GM19467 (cell line): ENCODE results near the gene RASD1.

Source experiments
- ATAC-seq: cut with Tn5 transposase; IDR thresholded peaks from one replicate; pipeline ENCODE4 v1.9.1; 2021; ENCODE audit warnings: mild to moderate bottlenecking, moderate library complexity; ENCODE audit not compliant: unreplicated experiment

Gene RASD1

DNA sequence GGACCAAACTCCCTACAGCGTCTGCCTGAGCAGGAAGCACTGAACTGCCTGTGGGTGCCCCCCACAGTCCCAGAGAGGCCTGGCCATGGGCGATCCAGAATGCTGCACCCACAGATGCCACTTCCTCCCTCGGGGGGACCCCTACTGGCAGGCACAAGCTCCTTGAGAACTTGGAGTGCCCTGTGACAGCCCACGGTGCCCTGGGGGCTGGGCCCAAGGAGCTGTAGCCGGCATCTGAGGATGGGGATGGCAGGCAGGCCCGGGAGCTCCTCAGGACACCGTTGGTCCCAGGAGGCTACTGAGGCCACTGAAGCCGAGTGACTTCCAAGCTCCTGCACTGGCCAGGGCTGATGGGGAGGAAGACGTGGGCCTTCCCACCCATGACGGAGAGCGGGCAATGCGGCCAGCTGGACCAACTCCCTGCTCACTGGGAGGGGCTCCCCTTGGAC is 15.1 kb upstream of the RASD1 start:
- no peak for ATAC-seq

DNA sequence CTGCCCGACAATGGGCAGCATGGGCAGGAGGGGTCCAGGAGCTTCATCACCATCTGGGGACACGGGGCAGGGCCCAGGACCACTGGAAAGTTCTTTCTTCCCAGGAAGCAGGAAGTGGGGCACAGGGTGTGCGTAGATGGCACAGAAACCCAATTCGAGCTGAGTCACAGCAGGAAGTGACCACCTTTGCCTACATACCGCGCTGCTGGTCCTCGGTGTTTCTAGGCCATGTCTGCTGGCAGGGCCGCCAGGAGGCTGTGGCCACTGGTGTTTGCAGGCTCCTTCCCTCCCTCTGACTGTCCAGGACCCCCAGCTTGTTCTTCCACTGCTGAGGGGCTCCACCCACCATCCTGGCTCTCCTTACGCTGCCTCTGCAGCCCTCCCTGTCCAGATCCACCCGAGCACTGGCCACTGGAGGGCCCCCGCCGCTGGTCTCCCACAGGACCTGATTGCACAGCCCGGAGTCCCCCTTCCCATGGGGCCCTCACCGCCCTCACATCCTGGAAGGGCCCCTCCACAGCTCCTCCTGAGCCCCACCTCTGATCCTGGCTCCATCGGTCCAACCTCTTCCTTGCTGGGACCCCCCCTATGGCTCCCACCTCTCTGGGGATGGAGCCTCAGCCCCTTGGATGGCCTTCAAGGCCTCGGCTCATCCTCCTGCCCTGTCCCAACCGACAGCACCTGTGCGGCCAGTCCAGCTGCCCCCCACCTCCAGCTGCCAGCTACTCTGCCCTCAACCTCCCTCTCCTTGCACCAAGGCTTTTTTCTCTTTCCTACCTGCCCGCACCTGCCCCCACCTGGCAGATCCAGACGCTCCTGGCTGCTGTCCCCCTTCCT is 14.5 kb upstream of the RASD1 start:
- no peak for ATAC-seq

DNA sequence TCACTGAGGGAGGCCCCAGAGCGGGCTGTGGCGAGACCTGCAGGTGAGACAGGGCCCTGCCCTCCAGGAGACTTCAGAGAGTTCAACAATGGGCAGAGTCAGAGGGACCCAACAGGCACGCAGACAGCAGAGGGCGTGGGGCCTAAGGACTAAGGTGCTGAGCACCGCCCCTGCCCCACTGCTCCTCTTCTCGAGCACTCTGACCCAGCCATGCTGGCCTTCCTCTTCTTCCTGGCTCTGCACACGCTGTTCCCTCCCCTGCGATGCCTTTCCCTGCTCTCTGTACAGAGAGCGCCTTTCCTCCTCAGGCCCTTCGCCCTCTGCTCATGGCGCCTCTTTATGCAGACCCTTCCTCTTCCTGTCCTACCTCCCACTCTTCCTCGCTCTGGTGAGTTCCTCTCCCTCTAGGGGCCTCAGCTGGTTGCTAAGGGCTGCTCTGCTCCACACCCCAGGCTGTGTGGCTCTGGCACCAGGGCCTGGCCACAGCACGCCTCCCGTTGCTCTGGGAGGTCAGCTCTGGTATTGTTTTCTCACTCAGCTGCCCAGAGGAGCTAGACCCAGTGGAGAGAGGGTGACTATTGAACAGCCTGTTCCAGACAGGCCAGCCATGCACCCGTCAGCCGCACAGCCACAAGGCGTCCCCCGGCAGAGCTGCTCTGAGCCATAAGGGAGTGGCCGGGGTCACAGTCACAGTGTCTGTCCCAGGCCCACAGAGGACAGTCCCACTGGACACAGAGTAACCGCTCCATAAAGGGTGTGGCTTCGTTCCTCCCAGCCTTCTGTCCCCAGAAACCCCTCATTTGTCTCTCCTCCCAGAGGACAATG is 13.6 kb upstream of the RASD1 start:
- no peak for ATAC-seq

DNA sequence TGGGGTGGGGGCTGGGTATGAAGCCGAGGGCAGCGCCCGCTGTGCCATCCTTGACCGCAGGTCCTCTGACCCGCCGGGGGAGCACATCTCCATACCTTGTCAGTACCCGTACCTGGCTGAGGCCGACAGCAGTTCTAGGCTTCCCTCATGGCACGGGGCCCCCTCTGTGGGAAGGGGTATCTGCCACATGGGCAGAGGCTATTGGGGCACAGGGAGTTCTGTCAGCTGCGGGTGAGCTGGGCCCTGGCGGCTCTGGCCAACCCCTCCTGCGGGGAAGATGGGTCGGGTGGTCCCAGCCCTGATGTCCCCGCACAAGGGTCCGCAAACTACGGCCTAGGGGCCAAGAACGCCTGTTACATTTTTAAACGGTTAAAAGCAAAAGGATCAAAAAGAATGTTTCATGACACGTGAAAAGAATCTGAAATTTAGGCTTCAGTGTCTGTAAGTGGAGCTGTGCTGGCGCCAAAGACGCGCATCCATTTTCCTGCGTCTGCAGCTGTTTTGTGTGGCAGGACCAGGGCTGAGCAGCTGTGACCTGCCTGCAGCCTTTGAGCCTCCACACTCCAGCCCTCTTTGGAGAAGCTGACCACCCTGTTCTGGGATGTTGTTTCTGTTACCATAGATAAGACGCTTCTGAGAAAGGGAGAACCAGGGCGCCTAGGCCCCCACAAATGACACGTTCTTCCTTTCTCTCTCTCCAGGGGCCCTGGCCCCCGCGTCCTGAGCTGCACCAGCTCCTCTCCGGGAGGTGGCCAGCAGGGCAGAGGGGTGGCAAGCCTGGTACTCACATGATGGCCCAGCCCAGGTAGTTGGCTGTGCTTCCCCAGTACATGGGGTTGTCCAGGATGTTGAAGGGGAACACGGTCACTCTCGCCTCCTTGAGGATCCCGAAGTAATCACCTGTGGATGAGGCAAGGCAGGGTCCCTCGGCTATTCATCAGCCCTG is 12.7 kb upstream of the RASD1 start:
- ATAC-seq: no peak

DNA sequence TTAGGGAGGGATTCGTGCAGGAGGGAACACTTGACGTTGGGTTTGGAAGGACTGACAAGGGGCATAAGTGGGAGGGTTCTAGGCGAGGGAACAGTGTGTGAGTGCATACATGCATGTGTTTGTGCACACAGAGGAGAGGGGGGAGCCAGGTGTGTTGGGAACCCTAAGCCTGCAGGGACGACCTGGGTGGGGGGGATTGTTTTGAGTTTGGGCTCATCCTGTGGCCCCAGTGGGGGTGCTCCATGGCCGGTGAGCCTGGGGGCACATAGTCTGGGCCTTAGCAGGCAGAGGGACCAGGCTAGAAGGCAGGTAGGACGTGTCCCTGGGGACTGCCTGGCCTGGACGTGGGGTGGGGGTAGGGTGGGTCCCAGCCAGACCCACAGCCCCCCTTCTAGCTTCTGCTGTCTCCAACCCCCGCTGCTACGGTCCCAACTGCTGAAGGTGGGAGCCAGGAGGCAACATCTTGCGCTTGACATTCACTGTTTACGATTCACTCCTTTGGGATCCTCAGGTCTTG is 11.9 kb upstream of the RASD1 start:
- ATAC-seq: no peak

DNA sequence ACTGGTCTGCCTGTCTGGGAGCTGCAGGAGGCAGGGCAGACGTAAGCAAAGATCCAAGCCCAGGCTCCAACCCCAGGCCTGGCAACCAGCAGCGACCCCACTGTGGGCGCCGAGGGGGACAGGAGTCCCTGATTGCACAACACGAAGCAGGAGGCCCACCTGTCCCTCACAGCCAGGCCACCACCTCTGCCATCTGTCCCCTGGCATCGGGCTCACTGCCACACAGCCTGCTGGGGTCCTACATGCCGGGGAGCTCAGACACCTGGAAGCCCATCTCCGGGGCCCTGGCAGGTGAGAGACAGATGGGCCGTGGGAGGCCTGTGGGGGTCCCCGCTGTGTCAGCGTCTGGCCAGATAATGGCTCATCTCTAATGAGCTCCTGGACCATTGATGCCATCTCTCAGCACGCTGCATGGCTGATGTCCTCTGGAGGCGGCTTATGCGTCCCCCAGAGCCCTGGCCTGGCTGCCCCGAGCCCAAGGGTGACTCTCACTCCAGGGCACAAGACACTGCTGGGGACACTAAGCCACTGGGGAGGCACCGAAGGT is 11.3 kb upstream of the RASD1 start:
- no peak for ATAC-seq

DNA sequence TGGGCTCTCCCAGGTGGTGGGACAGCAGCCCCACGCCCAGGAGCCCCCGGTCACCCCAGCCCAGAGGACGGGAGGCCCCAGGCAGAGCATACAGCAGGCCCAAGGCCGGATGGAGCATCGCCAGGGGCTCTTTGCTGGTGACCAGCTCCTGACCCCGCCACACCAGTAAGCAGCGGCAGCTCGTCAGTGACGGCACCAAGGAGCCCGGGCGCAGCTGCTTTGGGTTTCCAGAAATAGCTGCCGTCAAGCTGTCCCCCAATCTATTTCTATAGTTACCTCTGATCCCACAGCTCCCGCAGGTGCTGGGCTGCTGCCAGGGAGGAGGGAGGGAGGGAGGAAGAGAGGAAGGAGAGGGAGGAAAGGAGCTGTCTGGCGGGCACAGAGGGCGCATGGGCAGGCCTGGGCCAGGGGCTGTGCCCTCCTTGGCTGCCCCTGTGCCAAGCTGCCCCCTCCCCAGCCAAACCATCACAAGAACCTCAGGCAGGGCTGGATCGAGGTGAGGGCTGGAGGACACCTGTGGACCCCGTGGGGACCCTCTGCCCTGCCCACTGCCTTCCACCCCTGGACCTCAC is 10.8 kb upstream of the RASD1 start:
- no peak for ATAC-seq

DNA sequence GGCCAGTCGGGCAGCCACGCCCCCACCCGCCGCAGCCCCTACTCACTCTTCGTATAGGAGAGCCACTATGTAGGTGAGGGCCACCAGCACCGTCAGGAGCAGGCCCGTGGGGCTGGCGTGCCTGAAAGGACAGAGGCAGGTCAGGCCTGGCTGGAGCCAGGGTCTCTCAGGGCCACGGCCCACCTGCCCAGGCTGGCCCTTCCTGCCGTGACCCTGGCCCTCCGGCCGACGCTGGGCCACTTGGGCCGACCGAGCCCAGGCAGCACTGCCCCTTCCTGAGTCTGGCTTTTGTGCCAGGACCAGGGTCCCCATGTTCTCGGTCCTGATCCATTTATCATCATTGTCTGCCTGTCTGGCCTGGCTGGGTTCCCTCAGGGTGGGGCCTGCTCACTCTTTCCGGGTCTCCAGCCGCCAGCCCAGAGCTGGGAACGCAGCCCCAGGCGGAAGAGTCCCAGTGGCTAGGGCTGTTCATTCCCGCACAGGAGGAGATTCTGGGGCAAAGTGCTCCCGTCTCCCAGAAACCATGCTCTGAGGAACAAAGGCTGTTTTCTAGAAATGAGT is 10.1 kb upstream of the RASD1 start:
- no peak for ATAC-seq

DNA sequence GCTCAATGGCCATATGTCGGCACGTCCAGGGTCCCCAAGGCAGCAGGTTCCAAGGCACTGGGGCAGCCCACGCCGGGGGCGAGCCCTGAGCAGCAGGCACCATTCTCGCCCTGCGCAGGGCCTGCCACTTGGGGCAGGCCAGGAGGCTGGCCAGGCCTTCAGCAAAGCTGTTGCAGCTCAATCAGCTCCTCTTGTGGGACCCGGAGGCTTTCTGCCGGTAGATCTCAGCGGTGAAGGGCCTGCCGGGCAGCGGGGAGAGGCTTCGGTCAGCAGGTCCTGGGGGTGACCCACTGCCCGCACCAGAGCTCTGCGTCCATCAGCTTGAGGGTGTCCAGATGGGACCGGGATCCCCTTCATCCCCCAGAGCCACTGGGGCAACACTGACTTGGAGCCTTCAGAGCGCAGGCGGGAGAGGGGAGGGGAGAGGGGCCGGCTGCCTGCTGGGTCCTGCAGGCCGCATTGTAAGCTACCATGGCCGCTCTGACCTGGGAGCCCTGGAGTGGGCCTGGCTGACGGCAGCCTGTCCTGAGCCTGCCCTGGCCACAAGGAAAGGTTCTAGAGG is 9.5 kb upstream of the RASD1 start:
- ATAC-seq: no peak

DNA sequence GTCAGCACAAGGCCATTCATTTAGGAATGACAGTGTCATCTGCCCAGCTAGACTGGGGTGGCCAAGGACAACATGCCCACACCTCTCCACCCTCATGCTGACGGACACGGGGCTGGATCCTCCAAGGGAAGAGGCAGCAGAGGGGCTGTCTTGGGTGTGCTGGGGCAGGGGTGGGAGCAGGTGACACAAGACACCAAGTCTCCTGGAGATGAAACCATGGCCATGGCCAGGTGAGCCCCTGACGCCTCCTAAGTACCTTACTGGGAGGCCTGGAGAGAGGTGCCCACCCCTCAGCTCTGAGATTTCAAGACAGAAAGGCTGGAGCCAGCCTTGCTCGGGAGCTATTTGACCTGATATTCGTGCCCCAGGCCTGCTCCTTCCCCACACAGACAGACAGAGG is 9.0 kb upstream of the RASD1 start:
- ATAC-seq: no peak

DNA sequence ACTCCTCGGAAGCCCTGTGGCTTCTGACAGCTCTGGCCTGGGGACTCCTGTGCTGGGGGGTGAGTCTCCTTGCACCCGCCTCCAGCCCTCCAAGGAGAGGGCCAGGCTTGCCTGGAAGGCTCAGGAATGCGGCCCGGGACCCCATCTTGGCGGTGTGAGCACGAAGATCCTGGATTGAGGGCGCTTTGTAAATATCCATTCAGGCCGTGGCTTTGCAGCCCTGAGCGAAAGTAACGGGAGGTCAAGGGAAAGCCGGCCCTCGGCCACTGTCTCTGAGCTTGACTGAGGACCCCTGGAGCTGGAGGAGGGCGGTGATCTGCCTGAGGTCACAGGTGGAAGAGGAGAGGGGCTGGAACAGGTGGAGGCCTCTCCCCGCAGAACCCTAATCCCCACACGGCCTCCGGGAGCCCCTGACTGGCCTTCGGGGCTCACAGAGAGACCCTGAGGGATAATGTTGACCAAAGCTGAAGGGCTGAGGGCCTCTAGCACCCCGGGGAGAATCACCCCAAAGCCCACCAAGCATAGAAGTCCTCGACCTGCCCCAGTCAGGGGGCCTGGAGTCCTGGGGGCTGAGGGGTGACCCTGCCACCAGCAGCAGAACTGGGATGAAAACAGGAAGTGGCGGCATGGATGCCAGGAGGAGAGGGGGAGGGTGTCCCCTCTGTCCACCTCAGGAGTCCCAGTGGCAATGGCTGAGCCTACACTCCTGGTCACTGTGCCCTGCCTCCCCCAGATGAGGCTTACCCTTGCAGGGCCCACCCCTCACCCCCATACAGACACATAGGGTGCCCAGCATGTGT is 8.3 kb upstream of the RASD1 start:
- no peak for ATAC-seq

DNA sequence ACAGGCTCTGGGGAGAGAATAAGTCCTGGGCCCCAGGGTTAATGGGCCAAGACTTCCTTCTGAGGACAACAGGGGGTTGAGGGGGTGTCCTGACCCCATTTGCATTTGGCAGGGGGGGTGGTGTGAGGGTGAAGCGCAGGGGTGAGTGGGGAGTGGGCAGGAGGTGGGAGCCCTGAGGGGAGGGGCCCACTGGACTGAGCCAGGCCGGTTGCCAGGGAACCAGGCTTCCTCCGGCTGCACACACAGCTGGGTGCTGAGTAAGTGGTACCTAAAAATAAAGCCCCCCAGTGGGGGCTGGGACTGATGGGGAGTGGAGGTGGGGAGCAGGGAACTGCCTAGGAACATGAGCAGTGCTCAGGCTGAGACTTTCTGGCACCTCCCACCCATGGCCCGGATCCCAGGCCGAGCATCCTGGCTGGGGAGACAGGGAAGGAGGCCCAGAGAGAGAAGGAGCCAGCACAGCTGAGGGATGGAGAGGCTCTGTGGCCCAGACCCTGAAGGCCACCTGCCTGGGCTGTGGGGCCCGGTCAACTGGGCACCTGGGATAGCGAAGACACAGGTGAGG is 7.5 kb upstream of the RASD1 start:
- no peak for ATAC-seq

DNA sequence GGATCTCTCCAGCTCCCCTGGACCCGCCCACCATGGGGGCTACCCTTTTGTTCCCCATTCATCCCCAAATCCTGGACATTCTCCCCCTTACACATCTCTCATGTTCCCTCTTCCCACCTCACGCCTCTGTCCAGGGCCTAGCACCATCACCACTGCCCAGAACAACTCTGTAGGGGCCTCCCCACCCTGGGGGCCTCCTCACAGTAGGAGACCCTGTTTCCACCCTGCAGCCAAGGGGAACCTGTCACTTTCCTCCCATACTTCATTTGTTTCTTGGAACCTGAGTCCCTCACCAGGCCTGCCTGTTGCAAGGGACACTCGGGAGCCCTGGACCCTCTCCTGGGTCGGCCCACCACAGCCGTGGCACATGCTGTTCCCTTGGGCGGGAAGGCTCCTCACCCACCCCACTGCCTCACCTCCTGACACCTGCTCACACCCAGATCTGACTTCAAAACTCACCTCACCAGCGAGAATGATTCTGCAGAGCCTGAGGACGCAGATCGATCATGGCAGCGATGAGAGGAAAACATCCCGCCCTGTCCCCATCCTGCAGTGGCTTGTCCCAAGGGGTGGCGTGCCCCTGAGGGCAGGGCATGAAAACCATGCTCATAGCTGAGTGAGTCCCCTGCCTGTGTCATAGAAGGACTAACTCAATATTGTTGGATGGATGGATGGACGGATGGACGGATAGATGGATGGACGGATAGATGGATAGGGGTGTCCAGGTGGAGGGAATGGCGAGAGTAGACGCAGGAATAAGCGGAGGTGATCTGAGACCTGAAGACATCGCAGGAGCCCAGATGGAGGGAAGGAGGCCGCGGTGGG is 6.8 kb upstream of the RASD1 start:
- ATAC-seq: no peak

DNA sequence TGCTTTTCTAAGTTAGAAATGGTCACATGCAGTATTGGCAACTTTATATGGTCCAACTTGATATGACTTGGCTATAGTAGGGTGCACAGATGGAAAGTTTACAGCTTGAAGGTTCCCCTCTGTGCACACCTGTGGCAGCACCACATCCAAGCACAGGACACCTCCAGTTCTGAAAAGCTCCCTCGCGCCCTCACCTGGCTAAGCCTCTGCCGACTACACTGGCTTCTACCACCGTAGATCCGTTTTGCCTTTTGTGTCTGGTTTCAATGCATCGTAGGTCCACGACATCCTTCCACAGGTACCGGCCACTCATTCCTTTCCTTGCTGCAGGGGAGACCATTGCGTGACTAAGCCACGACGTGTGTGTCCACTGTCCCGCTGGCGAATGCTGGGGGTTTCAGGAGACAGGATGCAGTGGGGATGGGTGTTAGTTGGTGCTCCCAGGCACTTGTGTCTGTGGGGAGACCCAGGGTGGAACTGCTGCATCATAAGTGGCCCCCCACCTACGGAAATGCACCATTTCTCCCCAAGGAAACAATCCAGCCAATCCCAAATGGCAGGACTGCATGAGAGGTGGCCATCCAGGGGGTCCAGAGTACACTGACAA is 4.9 kb upstream of the RASD1 start:
- ATAC-seq: no peak

DNA sequence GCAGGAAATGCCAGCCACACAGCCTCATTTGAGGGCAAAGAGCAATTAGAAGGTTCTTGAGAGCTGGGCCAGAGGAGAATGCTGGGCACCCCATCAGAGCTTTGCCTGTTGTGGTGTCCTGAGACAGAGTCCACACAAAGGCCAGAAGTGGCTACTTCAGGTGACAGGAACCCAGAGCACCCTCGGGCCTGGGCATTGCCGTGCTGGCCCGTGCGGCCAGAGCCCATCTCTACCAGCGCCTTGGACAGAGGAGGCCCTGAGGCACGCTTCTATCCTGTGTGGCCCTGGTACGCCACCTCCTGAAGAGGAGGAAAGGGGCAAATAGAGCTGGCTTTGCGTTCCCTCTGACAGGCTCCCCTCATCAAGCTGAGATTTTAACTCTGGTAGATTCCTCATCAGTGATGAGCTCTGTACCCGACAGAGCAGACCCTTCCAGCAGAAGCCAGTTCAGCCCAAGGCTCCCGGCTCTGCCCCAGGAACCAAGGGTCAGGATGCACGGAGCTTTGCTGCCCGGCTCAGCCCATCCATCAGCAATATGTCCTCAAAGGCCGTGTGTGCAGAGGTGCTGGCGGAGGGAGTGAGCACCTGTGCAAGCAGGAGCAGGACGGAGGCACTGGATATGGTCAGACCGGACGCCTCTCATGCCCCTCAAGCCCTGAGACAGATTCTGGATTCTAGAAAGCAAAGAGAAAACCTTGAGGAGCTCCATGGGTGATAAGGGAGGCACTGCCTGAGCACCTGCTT is 3.4 kb upstream of the RASD1 start:
- no peak for ATAC-seq

DNA sequence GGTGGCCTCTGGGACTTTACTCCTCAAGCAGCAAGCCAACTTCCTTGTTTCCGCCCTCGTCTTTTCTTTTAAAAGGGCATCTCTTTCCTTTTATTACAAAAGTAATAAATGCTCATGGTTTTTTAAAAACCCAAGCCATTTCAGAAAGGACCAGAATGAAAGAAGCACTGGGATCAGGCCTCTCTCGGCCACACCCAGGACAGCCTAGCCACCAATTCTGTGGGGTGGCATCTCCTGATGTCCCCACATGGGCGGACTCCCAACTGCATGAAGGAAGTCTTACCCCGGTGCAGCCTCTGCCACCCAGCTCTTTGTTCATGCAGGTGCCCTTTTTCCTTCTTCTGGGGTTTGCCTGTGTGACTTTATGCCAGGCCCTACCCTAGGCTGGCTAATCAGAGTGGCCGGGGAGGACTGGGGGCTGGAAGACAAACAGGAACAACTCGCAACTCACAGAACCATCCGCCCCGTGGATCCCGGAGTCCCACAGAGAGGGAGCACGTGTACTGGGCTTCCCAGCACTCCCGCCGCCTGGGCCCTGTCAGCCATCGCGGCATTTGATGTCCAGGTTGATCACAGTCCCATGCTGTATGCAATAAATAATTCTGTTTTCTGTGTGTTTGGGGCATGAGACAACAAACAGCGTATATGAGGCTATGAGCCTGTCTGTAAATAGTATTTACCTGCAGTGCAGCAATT is 2.6 kb upstream of the RASD1 start:
- ATAC-seq: no peak
